Limb (tissue), 2 donors: ENCODE measurements around the gene EIF2AK3.
"Not testable (repeated sequence)": the region's sequence is repeated elsewhere in the genome, so short reads cannot be mapped to it uniquely, and the experiment has no call there.

Source experiments
- DNase-seq, 2 donors: peaks; one replicate each; pipeline ENCODE4 v3.0.0-alpha.2; 2016; ENCODE audit errors: extremely low spot score in 2 of 2

Gene EIF2AK3

GRCh38 chr2:88599527-88599926 is 27.7 kb downstream of the EIF2AK3 start:
- DNase-seq, result no peak

GRCh38 chr2:88597168-88597567 is 30.1 kb downstream of the EIF2AK3 start:
- no peak for DNase-seq

- DNase-seq, result no peak
These were observed 31.0 kb downstream of the EIF2AK3 start for GRCh38 chr2:88596141-88596830.

GRCh38 chr2:88591698-88592097 is 35.6 kb downstream of the EIF2AK3 start:
- DNase-seq, result no peak

- peak in 1 of 2 donors; percentile 65 for DNase-seq
These were observed 36.2 kb downstream of the EIF2AK3 start for GRCh38 chr2:88590998-88591613.

GRCh38 chr2:88585969-88586368 is 41.3 kb downstream of the EIF2AK3 start:
- DNase-seq, result no peak

- no peak for DNase-seq
These were observed 45.2 kb downstream of the EIF2AK3 start for GRCh38 chr2:88582030-88582429.

- DNase-seq, result no peak
These were observed 47.2 kb downstream of the EIF2AK3 start for GRCh38 chr2:88580088-88580487.

- no peak for DNase-seq
These were observed 51.6 kb downstream of the EIF2AK3 start for GRCh38 chr2:88575630-88576029.

GRCh38 chr2:88575051-88575450 is 52.2 kb downstream of the EIF2AK3 start:
- DNase-seq, result no peak

- no peak for DNase-seq
These were observed 52.8 kb downstream of the EIF2AK3 start for GRCh38 chr2:88574445-88574844.

- DNase-seq, result no peak
These were observed 59.1 kb downstream of the EIF2AK3 start for GRCh38 chr2:88568179-88568578.

GRCh38 chr2:88564402-88564801 is 62.9 kb downstream of the EIF2AK3 start:
- DNase-seq, result no peak

- DNase-seq, result no peak
These were observed 64.1 kb downstream of the EIF2AK3 start for GRCh38 chr2:88563129-88563528.

GRCh38 chr2:88561646-88562388 is 65.4 kb downstream of the EIF2AK3 start:
- no peak for DNase-seq

GRCh38 chr2:88560619-88561307 is 66.5 kb downstream of the EIF2AK3 start:
- no peak for DNase-seq

GRCh38 chr2:88557290-88557689 is 70.0 kb downstream of the EIF2AK3 start:
- DNase-seq, result no peak

- no peak for DNase-seq
These were observed 71.2 kb downstream of the EIF2AK3 start for GRCh38 chr2:88556026-88556425.

- DNase-seq, result no peak
These were observed 73.1 kb downstream of the EIF2AK3 start for GRCh38 chr2:88554189-88554588.

- DNase-seq, result no peak
These were observed 77.5 kb downstream of the EIF2AK3 start for GRCh38 chr2:88549616-88550292.

GRCh38 chr2:88546291-88546690 is 81.0 kb downstream of the EIF2AK3 start:
- DNase-seq, result not testable (repeated sequence)
